ENCODE measurements around the gene ICA1L.

The ICA1L gene

DNA sequence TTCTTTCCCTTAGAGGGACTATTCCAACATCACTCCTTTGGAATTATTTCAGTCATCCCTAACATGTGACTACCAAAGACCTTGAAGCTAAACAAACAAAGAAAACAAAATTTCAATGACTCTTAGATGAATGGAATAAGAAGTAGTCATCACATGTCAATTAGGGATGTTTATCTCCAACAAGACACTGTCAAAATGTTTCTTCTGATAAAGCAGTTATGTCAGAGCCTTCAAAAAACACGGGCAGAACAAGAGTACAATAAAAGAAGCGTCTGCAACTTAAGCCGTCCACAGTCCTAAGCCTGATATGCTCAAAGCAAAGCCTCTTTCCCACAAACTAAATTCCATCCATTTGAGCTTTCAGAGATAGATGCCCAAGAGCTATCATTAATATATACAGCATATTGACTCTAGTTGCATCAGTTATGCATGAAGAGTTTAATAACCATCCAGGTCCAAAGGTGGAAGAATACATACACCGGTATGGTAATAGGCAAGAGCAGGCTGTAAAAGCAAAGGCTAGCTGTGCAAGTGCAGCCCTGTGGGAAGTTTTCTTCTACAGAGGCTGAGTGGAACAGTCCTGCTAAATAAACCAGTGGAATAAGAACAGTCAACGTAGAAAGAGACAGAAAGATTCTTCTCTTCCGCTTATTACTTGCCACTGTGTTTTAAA is 98.1 kb downstream of the ICA1L start:
- H3K4me3 ChIP-seq (ENCODE audit: low read depth, low read length), result no peak overlapping the region

DNA sequence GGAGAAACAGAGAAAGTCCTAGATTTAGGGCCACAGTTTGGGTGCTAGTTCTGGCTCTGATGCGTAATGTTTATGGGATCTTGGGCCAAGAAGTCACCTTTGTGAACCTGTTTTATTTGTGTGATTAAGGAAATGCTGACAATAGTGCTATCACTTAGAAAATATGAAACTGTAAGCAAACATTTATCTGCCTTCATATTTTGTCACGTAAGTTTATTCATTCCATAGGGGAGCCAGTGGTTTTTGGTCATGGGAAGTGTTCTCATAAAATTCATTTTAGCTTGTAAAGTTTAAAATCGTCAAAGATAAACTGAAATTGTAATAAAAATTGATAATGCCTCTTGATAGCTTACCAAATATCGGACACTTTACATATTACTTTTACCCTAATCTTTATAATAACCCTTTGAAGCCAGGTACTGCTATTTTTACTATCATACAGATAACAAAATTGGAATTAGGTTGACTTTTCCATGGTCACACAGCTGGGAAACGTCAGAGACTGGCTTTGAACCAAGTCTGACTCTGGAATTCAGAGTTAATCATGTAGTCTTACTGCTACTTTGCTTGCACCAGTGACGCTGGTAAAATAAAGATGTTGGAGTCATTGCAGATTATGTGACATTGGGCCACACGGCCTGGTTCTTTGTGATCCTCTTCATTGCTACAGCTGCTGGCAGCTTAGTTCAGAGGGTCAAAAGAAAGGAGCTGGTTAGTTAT is 99.7 kb downstream of the ICA1L start:
- TF ChIP-seq, protein P1, sequence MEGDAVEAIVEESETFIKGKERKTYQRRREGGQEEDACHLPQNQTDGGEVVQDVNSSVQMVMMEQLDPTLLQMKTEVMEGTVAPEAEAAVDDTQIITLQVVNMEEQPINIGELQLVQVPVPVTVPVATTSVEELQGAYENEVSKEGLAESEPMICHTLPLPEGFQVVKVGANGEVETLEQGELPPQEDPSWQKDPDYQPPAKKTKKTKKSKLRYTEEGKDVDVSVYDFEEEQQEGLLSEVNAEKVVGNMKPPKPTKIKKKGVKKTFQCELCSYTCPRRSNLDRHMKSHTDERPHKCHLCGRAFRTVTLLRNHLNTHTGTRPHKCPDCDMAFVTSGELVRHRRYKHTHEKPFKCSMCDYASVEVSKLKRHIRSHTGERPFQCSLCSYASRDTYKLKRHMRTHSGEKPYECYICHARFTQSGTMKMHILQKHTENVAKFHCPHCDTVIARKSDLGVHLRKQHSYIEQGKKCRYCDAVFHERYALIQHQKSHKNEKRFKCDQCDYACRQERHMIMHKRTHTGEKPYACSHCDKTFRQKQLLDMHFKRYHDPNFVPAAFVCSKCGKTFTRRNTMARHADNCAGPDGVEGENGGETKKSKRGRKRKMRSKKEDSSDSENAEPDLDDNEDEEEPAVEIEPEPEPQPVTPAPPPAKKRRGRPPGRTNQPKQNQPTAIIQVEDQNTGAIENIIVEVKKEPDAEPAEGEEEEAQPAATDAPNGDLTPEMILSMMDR (IDR thresholded peaks at IDR 0.05; ENCODE audit: low read depth, low read length), result no peak
- no peak overlapping the region for H3K4me3 ChIP-seq (ENCODE audit: low read depth, low read length)

More for the DNA sequence above, 98.1 kb downstream of the ICA1L start:
- TF ChIP-seq, protein P1 (IDR thresholded peaks at IDR 0.05; ENCODE audit: low read depth, low read length), result no peak

DNA sequence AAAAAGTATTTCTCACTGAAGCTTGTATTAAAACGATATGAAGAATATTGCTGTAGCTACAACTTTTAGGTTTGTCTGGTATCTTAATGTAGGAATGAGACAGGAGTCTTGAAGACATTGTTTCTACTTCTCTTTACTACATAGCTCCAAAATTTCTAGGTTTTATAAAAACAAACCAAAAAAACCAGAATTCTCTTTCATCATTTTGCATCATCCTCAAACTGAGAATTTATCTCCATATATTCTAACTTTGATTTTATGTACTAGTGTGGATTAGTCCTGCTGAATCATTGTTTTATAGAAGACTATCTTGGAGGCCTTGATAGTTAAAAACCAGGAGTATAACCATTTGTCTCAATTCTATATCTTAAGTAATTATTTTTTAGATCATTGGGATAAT is 100.2 kb downstream of the ICA1L start:
- H3K4me3 ChIP-seq (ENCODE audit: low read depth, low read length), result no peak overlapping the region
- TF ChIP-seq, protein P1 (IDR thresholded peaks at IDR 0.05; ENCODE audit: low read depth, low read length), result no peak

DNA sequence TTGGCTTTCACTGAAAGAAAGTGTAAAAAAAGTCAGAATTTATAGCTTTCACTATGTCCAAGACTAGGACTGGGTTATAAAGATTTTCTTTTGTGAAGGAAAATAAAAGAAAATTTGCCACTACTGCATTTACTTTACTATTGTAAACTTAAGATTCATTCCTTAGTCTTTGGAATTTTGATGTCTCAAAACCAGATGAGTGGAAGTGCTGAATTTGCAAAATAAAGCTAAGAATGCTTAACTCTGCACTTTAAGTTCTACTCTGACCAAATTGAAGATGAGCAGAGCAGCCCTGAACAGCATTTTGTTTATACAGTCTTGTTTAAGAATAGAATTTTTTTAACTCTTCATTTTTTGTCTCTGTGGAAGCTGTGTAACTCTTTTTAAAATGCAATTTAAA is 102.4 kb downstream of the ICA1L start:
- H3K4me3 ChIP-seq (ENCODE audit: low read depth, low read length), result no peak overlapping the region
- TF ChIP-seq, protein P1 (IDR thresholded peaks at IDR 0.05; ENCODE audit: low read depth, low read length), result no peak

DNA sequence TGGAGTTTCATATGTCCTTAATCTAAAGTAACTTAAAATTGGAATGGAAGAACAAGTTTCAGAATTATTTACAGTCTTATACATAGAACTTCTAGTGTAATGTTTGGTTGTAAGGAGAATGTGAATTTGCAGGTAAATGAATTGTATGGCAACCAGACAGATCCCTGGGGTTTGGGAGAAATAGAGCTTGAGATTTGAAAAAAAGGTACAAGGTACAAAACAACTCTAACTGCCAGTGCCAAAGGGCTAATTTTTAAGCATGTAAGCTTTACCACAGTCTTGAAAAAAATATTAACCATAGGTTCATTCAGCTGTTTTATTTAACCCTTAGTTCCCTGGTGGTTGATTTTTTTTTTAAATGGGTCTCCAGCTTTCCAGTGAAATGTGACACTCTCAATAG is 103.3 kb downstream of the ICA1L start:
- H3K4me3 ChIP-seq (ENCODE audit: low read depth, low read length), result no peak overlapping the region
- TF ChIP-seq, protein P1 (IDR thresholded peaks at IDR 0.05; ENCODE audit: low read depth, low read length), result no peak

DNA sequence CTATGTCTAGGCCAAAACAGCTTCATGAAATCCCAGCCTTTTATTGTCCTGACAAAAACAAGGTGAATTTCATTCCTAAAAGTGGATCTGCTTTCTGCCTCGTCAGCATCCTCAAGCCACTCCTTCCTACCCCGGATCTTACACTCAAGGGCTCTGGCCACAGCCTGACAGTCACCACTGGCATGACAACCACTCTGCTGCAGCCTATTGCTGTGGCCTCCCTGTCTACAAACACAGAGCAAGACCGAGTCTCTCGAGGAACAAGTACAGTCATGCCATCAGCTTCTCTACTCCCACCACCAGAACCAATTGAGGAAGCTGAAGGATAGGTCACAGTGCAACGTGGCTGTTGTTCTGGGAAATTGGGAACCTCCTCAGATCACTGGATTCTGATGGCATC is 106.1 kb downstream of the ICA1L start:
- TF ChIP-seq, protein P1 (IDR thresholded peaks at IDR 0.05; ENCODE audit: low read depth, low read length), result no peak
- no peak overlapping the region for H3K4me3 ChIP-seq (ENCODE audit: low read depth, low read length)

DNA sequence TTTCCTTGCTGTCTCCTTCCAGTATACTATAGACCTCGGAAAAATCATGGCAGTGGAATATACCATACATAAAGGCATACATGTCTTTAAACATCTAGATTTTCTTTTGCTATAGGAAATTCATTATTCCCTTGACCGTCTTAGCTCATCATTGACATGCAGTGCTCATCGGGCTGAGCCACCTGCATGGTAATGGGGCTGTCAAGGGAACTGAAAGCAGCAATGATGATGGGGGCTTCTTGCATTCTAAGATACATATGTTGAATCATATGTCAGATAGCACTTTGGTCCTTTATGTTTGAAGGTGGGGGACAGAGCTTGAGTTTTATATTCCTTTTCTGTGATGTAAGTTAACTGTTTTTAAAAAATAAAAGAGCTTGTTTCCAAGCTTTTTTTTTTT is 106.6 kb downstream of the ICA1L start:
- H3K4me3 ChIP-seq (ENCODE audit: low read depth, low read length), result no peak overlapping the region
- TF ChIP-seq, protein P1 (IDR thresholded peaks at IDR 0.05; ENCODE audit: low read depth, low read length), result no peak
